Urothelium cell line (cell line): ENCODE measurements around the gene KIF23.
A peak's percentile ranks its signal among the peaks of the same experiment; 100 is the strongest.

ENCODE experiments used
- DNase-seq: peaks from one replicate; pipeline ENCODE4 v3.0.0; 2011; ENCODE audit warnings: low spot score, mixed read lengths
- FAIRE-seq: peaks from 2 replicates; lab custom pipeline; 2011; peaks lifted over from hg19 to GRCh38; lab: Jason Lieb, UNC

KIF23 gene

GRCh38 chr15:69462493-69463181 is 48.5 kb downstream of the KIF23 start:
- DNase-seq (peak; percentile 99), FAIRE-seq (peak; percentile 90)

- FAIRE-seq: no peak
Measured at GRCh38 chr15:69463182-69463756, 49.1 kb downstream of the KIF23 start.

GRCh38 chr15:69465253-69465652 is 51.1 kb downstream of the KIF23 start:
- FAIRE-seq (no peak), DNase-seq (no peak)

More at GRCh38 chr15:69463182-69463756, 49.1 kb downstream of the KIF23 start:
- DNase-seq: no peak

GRCh38 chr15:69466733-69467132 is 52.6 kb downstream of the KIF23 start:
- no peak for FAIRE-seq

GRCh38 chr15:69467636-69468035 is 53.5 kb downstream of the KIF23 start:
- no peak for DNase-seq

More at GRCh38 chr15:69466733-69467132, 52.6 kb downstream of the KIF23 start:
- no peak for DNase-seq

GRCh38 chr15:69468241-69469121 is 54.3 kb downstream of the KIF23 start:
- FAIRE-seq: peak; percentile 97
- DNase-seq: peak; percentile 92

More at GRCh38 chr15:69467636-69468035, 53.5 kb downstream of the KIF23 start:
- no peak for FAIRE-seq

- no peak for DNase-seq
- no peak for FAIRE-seq
Measured at GRCh38 chr15:69469467-69470201, 55.5 kb downstream of the KIF23 start.

- FAIRE-seq (no peak), DNase-seq (no peak)
Measured at GRCh38 chr15:69472046-69472445, 57.9 kb downstream of the KIF23 start.

- DNase-seq (no peak), FAIRE-seq (no peak)
Measured at GRCh38 chr15:69472562-69472961, 58.4 kb downstream of the KIF23 start.

GRCh38 chr15:69474291-69474690 is 60.1 kb downstream of the KIF23 start:
- FAIRE-seq: peak; percentile 56
- DNase-seq: no peak

GRCh38 chr15:69474846-69475455 is 60.8 kb downstream of the KIF23 start:
- DNase-seq (no peak), FAIRE-seq (no peak)

GRCh38 chr15:69475769-69476358 is 61.7 kb downstream of the KIF23 start:
- peak; percentile 86 for DNase-seq
- peak; percentile 86 for FAIRE-seq

GRCh38 chr15:69476704-69477473 is 62.7 kb downstream of the KIF23 start:
- FAIRE-seq (peak; percentile 27), DNase-seq (no peak)

GRCh38 chr15:69478259-69478781 is 64.2 kb downstream of the KIF23 start:
- peak; percentile 89 for FAIRE-seq

GRCh38 chr15:69479081-69479480 is 64.9 kb downstream of the KIF23 start:
- FAIRE-seq: no peak

More at GRCh38 chr15:69478259-69478781, 64.2 kb downstream of the KIF23 start:
- DNase-seq: peak; percentile 77

GRCh38 chr15:69479971-69480370 is 65.8 kb downstream of the KIF23 start:
- DNase-seq: no peak
- no peak for FAIRE-seq

More at GRCh38 chr15:69479081-69479480, 64.9 kb downstream of the KIF23 start:
- DNase-seq: no peak

- no peak for FAIRE-seq
- DNase-seq: no peak
Measured at GRCh38 chr15:69480932-69481331, 66.8 kb downstream of the KIF23 start.

GRCh38 chr15:69482686-69483256 is 68.6 kb downstream of the KIF23 start:
- FAIRE-seq (no peak), DNase-seq (no peak)
